ENCODE results near the gene CCL2.
"Not testable (repeated sequence)": the region's sequence is repeated elsewhere in the genome, so short reads cannot be mapped to it uniquely, and the experiment has no call there.

The CCL2 gene

DNA sequence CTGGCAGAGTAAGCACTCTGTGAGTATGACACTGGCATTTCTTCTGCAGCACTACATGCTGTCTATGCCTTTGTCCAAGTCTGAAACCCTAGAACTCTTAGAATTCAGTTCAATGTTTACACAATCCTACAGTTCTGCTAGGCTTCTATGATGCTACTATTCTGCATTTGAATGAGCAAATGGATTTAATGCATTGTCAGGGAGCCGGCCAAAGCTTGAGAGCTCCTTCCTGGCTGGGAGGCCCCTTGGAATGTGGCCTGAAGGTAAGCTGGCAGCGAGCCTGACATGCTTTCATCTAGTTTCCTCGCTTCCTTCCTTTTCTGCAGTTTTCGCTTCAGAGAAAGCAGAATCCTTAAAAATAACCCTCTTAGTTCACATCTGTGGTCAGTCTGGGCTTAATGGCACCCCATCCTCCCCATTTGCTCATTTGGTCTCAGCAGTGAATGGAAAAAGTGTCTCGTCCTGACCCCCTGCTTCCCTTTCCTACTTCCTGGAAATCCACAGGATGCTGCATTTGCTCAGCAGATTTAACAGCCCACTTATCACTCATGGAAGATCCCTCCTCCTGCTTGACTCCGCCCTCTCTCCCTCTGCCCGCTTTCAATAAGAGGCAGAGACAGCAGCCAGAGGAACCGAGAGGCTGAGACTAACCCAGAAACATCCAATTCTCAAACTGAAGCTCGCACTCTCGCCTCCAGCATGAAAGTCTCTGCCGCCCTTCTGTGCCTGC lies at the start of gene CCL2:
TSS of gene CCL2 (plus strand) at position 635 of the 730 bp plus-strand sequence. CDS start at position 700, 65 bp downstream.
- no peak for DNase-seq (ENCODE audit: low spot score)

DNA sequence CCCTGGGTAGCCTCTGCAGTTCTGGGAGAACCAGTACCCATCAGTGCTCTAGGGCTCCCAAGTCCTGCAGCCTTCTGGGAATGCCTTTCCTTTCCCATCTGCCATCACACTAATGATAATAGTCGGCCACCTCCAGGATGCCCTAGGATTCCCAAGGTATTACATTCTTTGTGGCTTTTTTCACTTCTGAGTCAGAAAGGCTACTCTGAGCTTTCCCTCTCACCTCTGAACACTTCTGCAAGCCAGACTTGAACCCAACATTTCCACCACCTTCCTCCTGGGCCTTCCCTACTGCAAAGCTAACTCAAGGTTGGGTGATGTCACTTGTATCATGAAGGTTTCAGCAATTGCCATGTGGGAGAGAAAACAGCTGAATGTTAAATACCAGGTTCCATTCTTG lies 49.7 kb upstream of the CCL2 start:
- DNase-seq (ENCODE audit: low spot score), result no peak

DNA sequence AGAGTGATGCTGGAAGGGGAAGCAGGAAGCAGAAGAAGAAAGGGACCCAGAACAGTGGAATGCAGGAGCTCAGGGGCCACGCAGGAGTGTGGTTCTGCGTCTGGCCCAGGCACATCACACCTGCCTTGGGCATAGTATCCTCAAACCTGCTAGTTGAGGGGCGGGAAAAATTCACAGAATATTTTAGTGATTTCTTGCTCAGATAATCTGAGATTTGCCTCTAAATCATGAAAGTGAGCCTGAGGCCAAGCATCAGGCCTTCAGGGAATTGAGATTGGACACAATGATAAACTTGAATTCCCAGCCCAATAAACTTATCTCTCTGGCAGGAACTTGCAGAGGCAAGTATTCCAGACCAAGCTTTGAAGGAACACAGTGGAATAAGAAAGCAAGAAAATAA lies 48.5 kb upstream of the CCL2 start:
- DNase-seq (ENCODE audit: low spot score), result no peak

DNA sequence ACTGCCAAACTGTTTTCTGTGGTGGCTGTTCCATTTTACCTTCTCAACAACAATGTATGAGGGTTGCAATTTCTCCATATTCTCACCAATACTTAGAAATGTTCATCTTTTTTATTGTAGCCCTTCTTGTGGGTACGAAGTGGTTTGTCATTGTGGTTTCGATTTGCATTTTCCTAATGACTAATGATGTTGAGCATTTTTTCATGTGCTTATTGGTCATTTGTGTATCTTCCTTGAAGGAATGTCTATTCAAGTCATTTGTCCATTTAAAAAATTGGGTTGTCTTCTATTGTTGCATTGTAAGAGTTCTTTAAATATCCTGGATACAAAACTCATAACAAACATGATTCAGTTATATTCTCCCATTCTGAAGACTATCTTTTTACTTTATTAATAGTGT lies 47.5 kb upstream of the CCL2 start:
- DNase-seq (ENCODE audit: low spot score), result no peak

DNA sequence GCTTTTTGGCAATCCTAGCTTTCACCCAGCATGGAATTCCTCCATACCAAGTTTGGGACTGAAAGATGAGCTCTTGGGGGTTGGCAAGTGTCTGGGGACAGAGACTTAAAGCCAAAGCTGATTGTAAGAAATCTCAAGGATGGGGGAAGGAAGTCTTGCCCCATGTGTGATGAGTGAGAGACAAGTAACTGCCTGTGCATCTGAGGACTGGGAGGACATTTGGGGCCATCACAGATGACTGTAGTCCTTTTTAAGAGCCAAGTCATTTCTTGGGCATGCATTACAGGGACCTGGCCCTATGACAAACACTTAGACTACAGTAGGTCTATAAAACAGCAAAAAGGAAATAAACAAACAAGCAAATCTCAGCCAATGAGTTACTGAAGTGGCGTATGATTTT lies 36.3 kb upstream of the CCL2 start:
- DNase-seq (ENCODE audit: low spot score), result no peak

DNA sequence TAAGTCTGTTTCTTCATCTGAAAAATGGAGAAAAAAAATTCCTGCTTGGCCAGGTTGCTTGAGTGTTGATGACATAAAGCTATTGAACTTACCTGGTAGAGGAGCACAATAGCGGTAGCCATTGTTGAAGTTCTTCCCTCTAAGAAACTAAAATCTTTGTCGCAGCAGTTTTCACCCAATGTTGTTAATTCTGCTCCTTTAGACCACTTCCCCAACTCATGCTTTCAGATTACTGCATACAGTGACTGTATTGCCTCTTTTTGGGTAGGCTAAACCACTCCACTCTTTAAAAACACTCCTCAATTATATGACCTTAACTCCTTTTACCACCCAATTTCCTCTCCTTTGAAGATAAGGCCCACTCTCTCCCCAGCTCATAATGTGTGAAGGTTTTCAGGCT lies 35.7 kb upstream of the CCL2 start:
- no peak for DNase-seq (ENCODE audit: low spot score)

DNA sequence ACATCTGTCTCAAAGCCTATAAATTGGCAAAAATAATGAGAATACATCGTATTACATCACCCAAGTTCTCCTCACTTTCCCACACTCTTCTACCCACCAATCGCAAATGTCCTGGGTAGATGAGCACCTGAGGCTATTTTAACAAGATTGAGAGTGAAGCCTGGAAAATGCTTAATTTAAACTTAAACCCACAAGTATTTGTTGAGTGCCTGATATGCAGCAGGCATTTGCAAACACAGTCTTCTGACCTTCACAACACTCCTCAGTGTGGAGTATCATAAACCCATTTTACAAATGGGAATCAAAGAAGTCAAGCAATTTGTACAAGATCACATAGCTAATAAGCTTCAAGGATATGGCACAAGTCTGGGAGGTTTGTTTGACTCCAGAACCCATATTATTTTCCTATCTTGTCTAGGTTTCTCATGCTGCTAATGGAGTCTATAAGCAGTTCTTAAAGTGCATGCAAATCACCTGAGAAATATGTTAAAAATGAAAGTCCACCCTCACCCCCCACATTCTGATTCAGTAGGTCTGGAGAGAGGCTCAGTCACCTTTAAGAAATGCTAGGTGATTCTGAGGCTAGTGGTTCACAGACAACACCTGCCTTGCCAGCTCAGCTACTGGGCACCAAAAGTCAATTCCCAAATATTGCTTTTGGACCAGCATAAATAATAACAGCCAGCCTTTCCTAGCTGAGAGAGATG lies 34.9 kb upstream of the CCL2 start:
- DNase-seq (ENCODE audit: low spot score), result no peak

DNA sequence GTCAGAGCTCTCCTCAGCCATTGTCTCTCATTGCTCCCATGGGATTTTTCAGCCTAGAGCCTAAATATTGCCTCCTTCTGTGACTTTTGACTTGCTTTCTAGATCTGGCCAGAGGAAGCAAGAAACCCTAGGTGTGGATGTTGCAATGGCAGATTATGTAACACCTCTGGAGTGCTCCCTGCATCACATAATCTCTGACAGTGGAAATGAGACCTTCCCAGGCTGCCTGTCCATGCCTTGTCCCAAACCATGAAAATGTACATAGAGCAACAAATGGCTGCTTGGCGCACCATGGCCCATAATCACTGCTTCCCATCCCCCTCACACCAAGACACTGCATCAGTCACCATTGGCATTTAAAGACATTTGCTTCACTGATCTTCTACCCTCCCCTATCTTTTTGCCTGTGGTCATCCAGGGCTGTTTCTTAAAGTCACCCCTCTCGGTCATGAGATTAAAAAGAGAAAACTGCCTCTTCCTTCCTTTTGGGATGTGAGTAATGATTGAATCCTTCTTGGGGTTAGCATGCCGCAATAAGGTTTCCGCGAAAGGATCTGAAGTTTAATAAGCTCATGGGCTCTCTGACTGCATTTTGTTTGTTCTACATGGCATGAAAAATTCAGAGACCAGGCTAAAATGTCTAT lies 34.2 kb upstream of the CCL2 start:
- no peak for DNase-seq (ENCODE audit: low spot score)

DNA sequence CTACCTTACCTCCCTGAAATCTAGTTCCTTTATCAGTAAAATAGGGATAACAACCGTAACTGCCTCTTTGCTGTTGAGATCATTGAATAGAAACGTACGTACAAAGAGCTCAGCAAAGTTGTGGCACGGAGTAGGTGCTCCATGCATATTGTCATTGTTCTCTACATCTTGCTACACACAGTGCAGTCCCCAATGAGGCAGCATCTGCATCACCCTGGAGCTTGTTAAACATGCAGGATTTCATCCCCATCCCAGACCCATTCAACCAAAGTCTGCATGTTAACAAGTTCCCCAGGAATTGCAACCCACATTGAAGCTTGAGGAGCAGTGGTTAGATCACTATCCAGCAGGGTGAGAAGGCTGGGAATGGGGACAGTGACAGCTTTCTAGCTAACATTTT lies 33.7 kb upstream of the CCL2 start:
- DNase-seq (ENCODE audit: low spot score), result no peak

DNA sequence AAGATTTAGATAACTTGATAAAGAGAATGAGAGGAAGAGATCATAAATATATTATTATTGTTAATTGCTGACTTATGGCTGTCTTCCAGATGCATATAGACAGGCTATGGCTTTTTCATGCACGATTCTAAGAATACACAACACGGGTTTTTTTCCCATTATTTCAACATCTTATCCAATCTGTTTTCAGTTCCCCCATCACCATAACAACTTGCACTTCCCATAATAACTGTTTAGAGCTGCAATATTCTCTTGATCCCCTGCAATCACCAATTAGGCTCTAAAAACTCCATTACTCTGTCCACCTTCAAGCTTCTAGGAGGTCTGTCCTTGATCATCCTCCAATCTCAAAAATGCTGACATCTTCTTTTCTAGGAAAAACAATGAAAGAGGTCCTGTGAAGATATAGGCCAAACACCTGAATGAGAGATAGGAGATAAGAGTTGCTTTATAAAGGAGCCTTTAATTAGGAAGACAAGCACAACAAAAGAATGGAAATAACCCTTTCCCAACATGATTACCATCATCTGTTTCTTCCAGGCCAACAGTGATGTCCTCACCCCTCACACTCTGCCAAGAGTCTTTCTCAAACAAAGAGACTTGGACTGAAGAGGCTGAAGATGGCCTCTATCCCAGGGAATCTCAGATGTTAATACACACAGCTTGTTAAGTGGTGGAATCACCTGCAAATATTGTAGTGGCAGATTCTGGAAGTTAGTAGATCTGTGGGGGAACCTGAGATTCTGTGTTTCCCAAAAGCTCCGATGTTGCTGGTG lies 32.2 kb upstream of the CCL2 start:
- DNase-seq (ENCODE audit: low spot score), result no peak

DNA sequence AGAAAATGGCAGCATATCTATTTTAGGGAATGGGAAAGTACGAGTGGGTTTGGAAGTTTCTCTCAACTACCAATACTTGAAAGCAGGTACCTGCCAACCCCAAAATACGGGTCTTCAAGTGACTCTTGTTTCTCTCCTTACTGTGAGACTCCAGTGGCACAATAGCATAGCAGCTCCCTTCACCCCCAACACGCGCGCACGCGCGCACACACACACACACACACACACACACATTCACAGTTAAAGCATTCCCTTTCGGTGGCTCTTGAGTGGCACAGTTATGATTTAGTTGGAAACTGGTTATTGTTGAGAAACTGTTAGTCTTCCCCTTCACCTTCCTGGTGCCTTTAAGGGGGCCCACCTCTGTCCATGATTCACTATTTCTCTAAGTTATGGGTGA lies 30.0 kb upstream of the CCL2 start:
- DNase-seq (ENCODE audit: low spot score), result no peak

DNA sequence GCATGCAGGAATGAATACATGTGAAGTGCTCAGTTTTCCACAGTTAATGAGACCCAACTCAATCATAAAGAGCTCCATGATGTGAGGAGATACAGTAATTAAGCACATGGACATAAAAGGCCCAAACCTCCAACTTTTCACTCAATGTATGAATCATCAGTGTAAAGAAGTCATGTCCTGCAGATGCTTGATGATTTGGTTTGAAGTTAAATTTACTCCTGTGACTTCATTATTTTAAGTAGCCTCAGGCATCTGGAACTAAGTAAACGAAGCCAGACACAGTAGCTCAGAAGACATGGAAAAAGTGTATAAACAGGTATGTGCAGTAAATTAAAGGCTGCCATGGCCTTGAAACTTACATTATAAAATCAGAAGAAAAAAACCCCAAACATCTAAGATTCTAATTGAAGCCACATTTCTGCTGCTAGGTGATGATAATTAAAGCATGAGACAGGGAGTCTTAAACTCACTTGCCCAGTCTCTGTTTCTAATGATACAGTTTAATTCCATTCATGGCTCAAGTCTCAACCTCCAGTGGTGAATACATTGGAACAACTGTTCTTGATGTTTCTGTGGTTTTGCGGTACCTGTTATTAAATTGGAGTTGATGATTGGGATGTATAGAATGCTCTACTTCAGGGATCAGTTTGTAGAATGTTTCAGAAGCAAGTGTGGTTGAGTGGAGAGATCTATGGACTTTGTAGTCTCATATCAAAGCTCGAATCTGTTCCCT lies 28.9 kb upstream of the CCL2 start:
- DNase-seq (ENCODE audit: low spot score), result no peak

DNA sequence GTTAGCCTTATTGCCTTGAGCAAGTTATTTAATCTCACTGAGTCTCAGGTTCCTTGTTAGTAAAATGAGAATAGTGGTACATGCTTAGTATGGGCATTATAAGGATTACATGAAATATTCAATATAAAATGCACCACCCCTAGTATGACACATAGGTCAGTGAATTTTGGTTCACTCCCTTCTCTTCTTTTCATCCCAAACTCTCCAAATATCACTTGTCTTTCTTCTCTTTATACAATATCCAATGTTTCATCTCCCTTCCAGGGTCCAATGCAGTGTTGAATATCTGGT lies 28.4 kb upstream of the CCL2 start:
- no peak for DNase-seq (ENCODE audit: low spot score)

DNA sequence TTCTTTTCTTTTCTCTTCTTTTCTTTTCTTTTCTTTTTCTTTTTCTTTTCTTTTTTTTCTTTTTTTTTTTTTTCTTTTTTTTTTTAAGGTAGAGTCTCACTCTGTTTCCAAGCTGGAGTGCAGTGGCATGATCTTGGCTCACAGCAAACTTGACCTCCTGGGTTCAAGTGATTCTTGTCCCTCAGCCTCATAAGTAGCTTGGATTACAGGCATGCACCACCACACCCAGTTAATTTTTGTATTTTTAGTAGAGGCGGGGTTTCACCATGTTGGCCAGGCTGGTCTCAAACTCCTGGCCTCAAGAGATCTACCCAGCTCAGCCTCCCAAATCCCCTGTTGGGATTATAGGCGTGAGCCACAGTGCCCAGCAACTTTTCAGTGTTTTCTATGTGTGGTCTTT lies 27.8 kb upstream of the CCL2 start:
- DNase-seq (ENCODE audit: low spot score), result not testable (repeated sequence)

DNA sequence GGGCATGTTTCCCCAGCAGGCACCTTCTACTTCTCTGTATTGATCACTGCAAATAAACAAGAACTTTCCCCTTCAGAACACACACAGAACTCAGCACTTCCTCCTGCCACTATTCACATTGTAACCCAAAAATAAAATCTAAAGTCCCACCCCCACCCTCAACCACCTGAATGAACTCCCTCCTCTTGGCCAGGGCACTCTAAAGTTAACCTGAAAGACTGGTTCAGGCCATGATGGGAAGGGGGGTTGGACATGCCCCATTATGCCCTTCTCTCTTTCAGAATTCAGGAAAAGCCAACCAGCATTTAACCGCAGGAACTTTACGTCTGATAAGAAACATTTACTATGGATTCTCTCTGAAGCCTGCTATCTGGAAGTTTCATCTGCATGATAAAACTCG lies 27.4 kb upstream of the CCL2 start:
- no peak for DNase-seq (ENCODE audit: low spot score)

DNA sequence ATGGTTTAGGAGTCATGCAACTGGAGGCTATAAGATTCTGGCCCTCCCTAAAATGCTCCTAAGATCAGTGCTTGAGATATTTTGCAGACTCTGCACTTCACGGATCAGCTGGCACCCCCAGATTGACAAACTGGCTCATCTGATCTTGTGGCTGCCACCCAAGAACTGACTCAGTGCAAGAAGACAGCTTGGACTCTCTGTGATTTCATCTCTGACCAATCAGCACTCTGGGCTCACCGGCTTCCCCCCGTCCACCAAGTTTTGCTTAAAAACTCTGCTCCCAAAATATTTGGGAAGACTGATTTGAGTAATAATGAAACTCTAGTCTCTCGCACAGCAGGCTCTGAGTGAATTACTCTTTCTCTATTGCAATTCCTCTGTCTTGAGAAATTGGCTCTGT lies 26.3 kb upstream of the CCL2 start:
- no peak for DNase-seq (ENCODE audit: low spot score)

DNA sequence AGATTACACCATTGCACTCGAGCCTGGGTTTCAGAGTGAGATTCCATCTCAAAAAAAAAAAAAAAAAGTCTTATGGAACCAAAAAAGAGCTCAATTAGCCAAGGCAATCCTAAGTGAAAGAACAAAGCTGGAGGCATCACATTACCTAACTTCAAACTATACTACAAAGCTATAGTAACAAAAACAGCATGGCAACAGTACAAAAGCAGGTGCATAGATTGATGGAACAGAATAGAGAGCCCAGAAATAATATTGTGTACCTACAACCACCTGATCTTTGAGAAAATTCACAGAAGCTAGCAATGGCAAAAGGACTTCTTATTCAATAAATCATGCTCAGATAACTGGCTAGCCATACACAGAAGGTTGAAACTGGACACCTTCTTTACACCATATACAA lies 24.7 kb upstream of the CCL2 start:
- no peak for DNase-seq (ENCODE audit: low spot score)

DNA sequence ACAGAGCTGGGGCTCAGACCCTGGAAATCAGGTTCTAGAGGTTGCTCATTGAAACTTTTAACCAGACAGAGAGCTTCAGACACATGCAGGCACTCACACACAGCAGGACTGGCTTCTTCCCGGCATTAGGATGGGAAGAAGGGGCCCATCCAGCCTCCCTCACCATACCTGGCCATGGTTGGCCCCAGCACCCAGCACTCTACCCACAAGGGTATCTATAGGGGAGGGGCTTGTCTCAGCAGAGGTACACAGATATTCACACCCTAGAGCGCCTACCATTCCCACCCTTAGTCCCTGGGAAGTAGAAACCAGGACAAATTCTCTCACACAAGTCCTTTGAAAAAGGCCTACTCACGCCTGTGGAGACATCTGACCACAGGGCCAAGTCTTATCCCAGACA lies 20.5 kb upstream of the CCL2 start:
- DNase-seq (ENCODE audit: low spot score), result no peak

DNA sequence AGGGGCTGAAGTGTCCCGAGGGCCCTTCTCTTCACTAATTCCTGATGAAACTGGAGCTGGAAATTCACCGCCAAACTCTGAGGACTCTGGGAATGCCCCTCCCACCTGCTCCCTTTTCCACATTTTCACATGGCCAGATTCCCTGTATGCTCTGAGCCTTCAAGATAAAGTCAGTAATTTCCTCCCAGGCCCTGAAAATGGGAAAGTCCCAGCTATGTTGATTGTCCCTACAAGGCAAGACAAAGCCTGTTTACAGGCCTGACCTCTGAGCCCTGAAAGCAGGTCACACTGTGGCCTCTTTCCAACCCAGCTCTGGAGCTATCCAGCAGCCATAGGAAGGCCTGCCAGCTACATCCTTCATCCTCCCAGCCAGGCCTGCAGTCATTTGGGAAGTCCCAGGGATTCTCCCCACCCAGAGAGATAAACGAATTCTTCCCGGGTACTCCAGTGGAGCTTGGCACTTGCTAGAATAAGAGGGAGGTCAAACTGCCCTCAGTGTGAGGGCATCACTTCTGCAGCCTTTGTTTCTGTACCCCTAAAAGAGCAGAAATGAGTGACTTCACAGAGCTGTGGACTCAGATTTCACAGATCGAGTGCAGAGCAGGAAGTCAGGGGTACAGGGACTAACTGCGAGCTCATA lies 19.6 kb upstream of the CCL2 start:
- no peak for DNase-seq (ENCODE audit: low spot score)

DNA sequence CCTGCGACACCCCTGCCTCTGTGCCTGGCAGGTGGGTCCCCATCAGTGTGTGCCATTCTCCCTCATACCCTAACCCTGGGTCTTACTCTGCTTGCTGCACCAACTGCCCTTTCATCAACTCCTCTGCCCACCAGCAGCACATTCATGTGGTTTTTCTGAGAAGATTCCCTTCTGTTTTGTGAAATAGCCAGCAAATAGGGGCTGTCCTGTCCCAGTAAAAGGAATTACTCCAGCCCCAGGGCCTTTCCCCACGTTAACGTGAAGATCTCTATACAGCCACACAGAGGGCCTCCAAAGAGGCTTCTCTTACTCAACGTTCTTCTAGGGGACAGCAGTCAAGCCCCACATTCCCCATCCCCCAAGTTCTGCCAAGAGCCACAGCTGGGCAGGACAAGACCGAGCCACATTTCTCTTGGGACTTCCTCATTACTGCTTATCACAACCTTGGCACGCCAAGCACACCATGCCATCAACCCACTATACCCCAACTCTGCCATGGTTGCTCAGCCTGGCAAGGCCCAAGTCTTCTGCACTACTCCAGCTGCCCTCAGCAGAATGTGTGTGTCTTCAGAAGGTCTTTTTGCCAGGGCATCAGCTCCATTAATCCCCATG lies 18.7 kb upstream of the CCL2 start:
- DNase-seq (ENCODE audit: low spot score), result no peak

DNA sequence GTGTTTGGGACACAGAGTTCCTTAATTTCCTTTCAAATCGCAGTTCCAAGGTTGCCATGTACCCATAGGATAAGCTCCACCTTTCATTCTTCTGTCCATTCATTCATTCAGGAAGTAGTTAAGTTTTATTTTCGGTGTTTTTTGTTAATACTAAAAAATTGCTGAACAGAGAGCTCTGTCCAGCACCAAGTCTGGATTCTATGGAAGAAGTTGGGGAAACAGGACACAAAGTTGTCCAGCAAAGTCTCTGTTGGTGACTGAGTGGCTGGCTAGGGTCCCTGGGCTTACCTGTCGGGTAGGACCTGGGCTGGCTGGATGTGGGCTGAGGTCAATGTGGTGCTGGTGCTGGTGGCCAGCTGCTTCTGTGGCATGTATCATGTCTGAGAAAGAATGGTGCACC lies 17.6 kb upstream of the CCL2 start:
- DNase-seq (ENCODE audit: low spot score), result no peak
